HEK293 (cell line): Measurements from ENCODE around the gene SH3BGRL3.
"Not testable (repeated sequence)": the region's sequence is repeated elsewhere in the genome, so short reads cannot be mapped to it uniquely, and the experiment has no call there.

Experiments
- CTCF ChIA-PET: fragments of 350-600 bp; formaldehyde crosslinking; extraction: SDS; loops from one replicate; lab custom pipeline; 2021; ENCODE audit warnings: antibody characterized with exemption; lab: Yijun Ruan, JAX
- POLR2A ChIA-PET: fragments of 300-600 bp; formaldehyde crosslinking; extraction: SDS; loops from one replicate; lab custom pipeline; 2020; ENCODE audit warnings: antibody characterized with exemption, inconsistent platforms; lab: Yijun Ruan, JAX
- H3K27ac ChIP-seq: fragments of 200-500 bp; sonication (Bioruptor generic); 2 replicates; pipeline ENCODE4 v1.5.1; 2014; ENCODE audit warnings: low read depth, low read length, control low read depth, inconsistent platforms; ENCODE audit errors: extremely low read depth
- H3K36me3 ChIP-seq, 2 experiments: fragments of 200-500 bp in 1 of 2; sonication (Bioruptor generic) in 1 of 2; 1 replicate in 1 of 2; 2 replicates in 1 of 2; pipeline ENCODE4 v1.5.1; 2014 to 2017; ENCODE audit warnings: inconsistent platforms in 2 of 2, low read length in 2 of 2; ENCODE audit not compliant: control insufficient read depth in 2 of 2, insufficient read depth in 1 of 2
- H3K4me1 ChIP-seq: fragments of 200-500 bp; sonication (Bioruptor generic); 2 replicates; pipeline ENCODE4 v1.5.1; 2014; ENCODE audit warnings: mild to moderate bottlenecking, low read length, inconsistent platforms; ENCODE audit not compliant: control insufficient read depth, insufficient read depth
- H3K4me3 ChIP-seq: 2 replicates; pipeline ENCODE4 v1.5.1; 2011; ENCODE audit warnings: low read depth, mild to moderate bottlenecking, control low read depth, low read length, moderate library complexity
- H3K9me3 ChIP-seq: fragments of 200-500 bp; sonication (Bioruptor generic); 2 replicates; pipeline ENCODE4 v1.5.1; 2014; ENCODE audit warnings: low read depth, low read length, inconsistent platforms; ENCODE audit not compliant: control insufficient read depth, insufficient read depth
- PBX3 ChIP-seq: sonication (generic); formaldehyde crosslinking; IDR thresholded peaks from 2 replicates; pipeline ENCODE4 v1.8.1; 2022; ENCODE audit warnings: mild to moderate bottlenecking, moderate library complexity, missing genetic modification reagents
- ZNF121 ChIP-seq: fragments of 450-650 bp; formaldehyde crosslinking; IDR thresholded peaks from 2 replicates; pipeline ENCODE4 v1.5.1; 2016; ENCODE audit warnings: missing biosample characterization, missing genetic modification characterization

SH3BGRL3 gene

DNA sequence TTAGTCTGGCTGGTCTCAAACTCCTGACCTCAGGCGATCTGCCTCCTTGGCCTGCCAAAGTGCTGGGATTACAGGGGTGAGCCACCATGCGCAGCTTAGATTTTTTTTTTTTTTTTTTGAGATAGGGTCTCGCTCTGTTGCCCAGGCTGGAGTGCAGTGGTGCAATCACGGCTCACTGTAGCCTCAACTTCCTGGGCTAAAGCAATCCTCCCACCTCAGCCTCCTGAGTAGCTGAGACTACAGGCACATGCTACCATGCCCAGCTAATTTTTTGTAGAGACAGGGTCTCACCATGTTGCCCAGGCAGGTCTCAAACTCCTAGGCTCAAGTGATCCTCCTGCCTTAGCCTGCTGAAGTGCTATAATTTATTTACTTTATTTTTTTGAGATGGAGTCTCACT, 49.5 kb downstream of the SH3BGRL3 start:
- CTCF ChIA-PET: interaction anchor here (1.0 to 1.5 kb wide), 4 partner anchors 8 to 88 kb away, joined by 3 to 7 read pairs (median 4); no protein-coding TSS in a partner anchor
- POLR2A ChIA-PET: not testable (repeated sequence)

DNA sequence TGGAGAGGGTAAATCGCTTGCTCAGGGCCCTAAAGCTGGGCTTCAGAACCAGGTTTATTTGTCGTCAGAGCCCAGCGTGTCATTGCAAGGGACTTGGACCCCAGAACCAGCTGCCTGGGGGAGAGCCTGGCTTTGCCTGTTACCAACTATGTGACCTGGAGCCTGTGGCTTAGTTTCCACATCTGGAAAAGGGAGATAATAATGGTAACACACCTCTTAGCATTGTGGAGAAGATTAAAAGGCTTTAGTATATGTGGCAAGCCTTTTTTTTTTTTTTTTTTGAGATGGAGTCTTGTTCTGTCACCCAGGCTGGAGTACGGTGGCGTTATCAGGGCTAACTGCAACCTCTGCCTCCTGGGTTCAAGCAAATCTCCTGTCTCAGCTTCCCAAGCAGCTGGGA, 50.4 kb downstream of the SH3BGRL3 start:
- ChIA-PET CTCF (interaction anchor here (0.6 to 1.5 kb wide), 6 partner anchors 9 to 316 kb away, joined by 3 to 7 read pairs (median 4); no protein-coding TSS in a partner anchor), POLR2A (no interaction called here)
- Histone ChIP-seq H3K4me1 (no peaks in the 10 kb centered on the region), H3K9me3 (no peaks in the 10 kb centered on the region), H3K27ac (no peak overlapping the region), H3K36me3 (peaks cover 0 to 3% of the 10 kb centered on the region in 2 experiments; a peak in 1 of 3 replicates), H3K4me3 (no peak overlapping the region)
- no peak for TF ChIP-seq PBX3 (CRISPR knock-in tag)

More for the DNA sequence above, 49.5 kb downstream of the SH3BGRL3 start:
- H3K4me3 ChIP-seq, H3K4me1 ChIP-seq, H3K9me3 ChIP-seq, H3K27ac ChIP-seq: not testable (repeated sequence)
- peak; percentile 92 for TF ChIP-seq ZNF121 (tag by site-specific recombination)
- peaks cover 0 to 10% of the 10 kb centered on the region in 2 experiments; a peak in 1 of 3 replicates for H3K36me3 ChIP-seq
